Neural crest cell (in vitro differentiated cells): Measurements from ENCODE around the gene IRX4. TPM values are rescaled to one million over a fixed set of nuclear protein-coding genes. Genes with fewer than 3 reads are reported as not detected.

ENCODE experiments used
- DNase-seq: peaks from one replicate; pipeline ENCODE4 v3.0.0; 2021; ENCODE audit warnings: low read depth, mixed read lengths, low spot score
- H3K27ac Mint-ChIP-seq: one replicate; pipeline ENCODE4 v1.8.0; 2021; ENCODE audit warnings: mild to moderate bottlenecking, mixed read lengths; ENCODE audit not compliant: unreplicated experiment
- H3K27me3 Mint-ChIP-seq: 2 replicates; pipeline ENCODE4 v1.8.0; 2021; ENCODE audit warnings: low read depth, mild to moderate bottlenecking, mixed read lengths
- H3K36me3 Mint-ChIP-seq: 2 replicates; pipeline ENCODE4 v1.8.0; 2021; ENCODE audit warnings: low read depth, mild to moderate bottlenecking, mixed read lengths
- H3K4me1 Mint-ChIP-seq: 2 replicates; pipeline ENCODE4 v1.8.0; 2021; ENCODE audit warnings: mixed read lengths
- H3K4me3 Mint-ChIP-seq: one replicate; pipeline ENCODE4 v1.8.0; 2021; ENCODE audit warnings: mild to moderate bottlenecking, mixed read lengths
- H3K9me3 Mint-ChIP-seq: 2 replicates; pipeline ENCODE4 v1.8.0; 2021; ENCODE audit warnings: mixed read lengths
- CTCF ChIP-seq: fragments of 200-600 bp; sonication (generic); conservative IDR thresholded peaks from 2 replicates; pipeline ENCODE4 v1.5.0; 2021; ENCODE audit warnings: antibody characterized with exemption, mild to moderate bottlenecking
- total RNA-seq: library from RNA; stranded (reverse); gene quantifications from 2 replicates; pipeline ENCODE4 v1.2.1, GENCODE V29; 2021

IRX4 gene
- total RNA-seq, 1 donor from 2014 or later = 0.28 TPM

- no peaks in the 10 kb centered on the region for H3K36me3 Mint-ChIP-seq
- H3K4me3 Mint-ChIP-seq = no peak overlapping the region
- no peak for TF ChIP-seq CTCF
- no peaks in the 10 kb centered on the region for H3K4me1 Mint-ChIP-seq
- peaks cover 48% of the 10 kb centered on the region for H3K27me3 Mint-ChIP-seq
- no peak for DNase-seq
- no peaks in the 10 kb centered on the region for H3K9me3 Mint-ChIP-seq
- H3K27ac Mint-ChIP-seq = no peak overlapping the region
These were observed 13.7 kb downstream of the IRX4 start for GRCh38 chr5:1868886-1869475.

DNA sequence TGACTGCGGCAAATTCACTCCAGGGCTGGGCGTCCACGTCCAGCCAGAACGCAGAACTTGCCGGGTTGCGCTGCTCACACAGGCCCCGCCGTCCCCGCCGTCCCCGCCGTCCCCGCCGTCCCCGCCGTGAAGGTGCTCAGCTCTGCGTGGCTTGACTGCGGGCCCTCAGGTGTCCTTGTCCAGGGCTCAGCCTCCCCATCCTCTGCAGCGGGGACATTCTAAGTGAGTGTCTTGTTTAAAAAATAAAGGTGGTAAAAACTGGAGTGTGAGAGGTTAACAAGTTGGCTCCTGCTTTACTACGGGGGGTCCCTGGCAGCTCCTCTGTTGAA is 14.9 kb downstream of the IRX4 start:
- H3K27ac Mint-ChIP-seq = no peak overlapping the region
- DNase-seq = no peak
- no peak for TF ChIP-seq CTCF
- H3K4me1 Mint-ChIP-seq = no peaks in the 10 kb centered on the region
- H3K27me3 Mint-ChIP-seq = peaks cover 36% of the 10 kb centered on the region
- no peak overlapping the region for H3K4me3 Mint-ChIP-seq
- H3K36me3 Mint-ChIP-seq = no peaks in the 10 kb centered on the region
- no peaks in the 10 kb centered on the region for H3K9me3 Mint-ChIP-seq

GRCh38 chr5:1867114-1867814 is 15.5 kb downstream of the IRX4 start:
- H3K4me1 Mint-ChIP-seq = no peaks in the 10 kb centered on the region
- no peak overlapping the region for H3K4me3 Mint-ChIP-seq
- DNase-seq = no peak
- H3K36me3 Mint-ChIP-seq = no peaks in the 10 kb centered on the region
- no peak overlapping the region for H3K27ac Mint-ChIP-seq
- H3K9me3 Mint-ChIP-seq = no peaks in the 10 kb centered on the region
- TF ChIP-seq CTCF = no peak
- peaks cover 31% of the 10 kb centered on the region for H3K27me3 Mint-ChIP-seq

- Mint-ChIP-seq H3K4me3 (no peak overlapping the region), H3K36me3 (no peaks in the 10 kb centered on the region), H3K27me3 (peaks cover 23% of the 10 kb centered on the region), H3K9me3 (no peaks in the 10 kb centered on the region), H3K4me1 (no peaks in the 10 kb centered on the region), H3K27ac (no peak overlapping the region)
- no peak for DNase-seq
- no peak for TF ChIP-seq CTCF
These were observed 16.8 kb downstream of the IRX4 start for GRCh38 chr5:1865948-1866347.

DNA sequence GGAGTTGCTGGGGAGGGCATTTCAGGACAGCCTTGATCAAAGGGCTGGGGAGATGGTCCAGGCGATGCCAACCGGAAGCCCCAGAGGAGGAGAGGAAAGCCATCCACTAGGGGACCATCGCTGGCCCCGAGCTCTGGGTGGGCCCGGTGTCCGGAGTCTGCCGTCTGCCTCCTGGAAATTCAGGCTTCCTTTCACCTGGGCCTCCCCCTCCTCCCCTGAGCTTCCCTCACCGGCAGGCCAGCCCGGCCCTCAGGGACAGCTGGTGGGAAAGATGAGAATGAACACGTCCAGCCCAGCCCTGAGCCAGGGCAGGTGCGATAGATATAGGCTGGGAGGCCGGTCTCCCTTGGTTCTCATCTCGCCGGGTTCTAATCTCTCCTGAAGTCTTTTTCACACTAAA is 17.2 kb downstream of the IRX4 start:
- H3K4me1 Mint-ChIP-seq = no peaks in the 10 kb centered on the region
- TF ChIP-seq CTCF = no peak
- peaks cover 23% of the 10 kb centered on the region for H3K27me3 Mint-ChIP-seq
- no peaks in the 10 kb centered on the region for H3K36me3 Mint-ChIP-seq
- H3K27ac Mint-ChIP-seq = no peak overlapping the region
- DNase-seq = no peak
- no peaks in the 10 kb centered on the region for H3K9me3 Mint-ChIP-seq
- no peak overlapping the region for H3K4me3 Mint-ChIP-seq
